ENCODE data around the gene NUDT8.

DNA sequence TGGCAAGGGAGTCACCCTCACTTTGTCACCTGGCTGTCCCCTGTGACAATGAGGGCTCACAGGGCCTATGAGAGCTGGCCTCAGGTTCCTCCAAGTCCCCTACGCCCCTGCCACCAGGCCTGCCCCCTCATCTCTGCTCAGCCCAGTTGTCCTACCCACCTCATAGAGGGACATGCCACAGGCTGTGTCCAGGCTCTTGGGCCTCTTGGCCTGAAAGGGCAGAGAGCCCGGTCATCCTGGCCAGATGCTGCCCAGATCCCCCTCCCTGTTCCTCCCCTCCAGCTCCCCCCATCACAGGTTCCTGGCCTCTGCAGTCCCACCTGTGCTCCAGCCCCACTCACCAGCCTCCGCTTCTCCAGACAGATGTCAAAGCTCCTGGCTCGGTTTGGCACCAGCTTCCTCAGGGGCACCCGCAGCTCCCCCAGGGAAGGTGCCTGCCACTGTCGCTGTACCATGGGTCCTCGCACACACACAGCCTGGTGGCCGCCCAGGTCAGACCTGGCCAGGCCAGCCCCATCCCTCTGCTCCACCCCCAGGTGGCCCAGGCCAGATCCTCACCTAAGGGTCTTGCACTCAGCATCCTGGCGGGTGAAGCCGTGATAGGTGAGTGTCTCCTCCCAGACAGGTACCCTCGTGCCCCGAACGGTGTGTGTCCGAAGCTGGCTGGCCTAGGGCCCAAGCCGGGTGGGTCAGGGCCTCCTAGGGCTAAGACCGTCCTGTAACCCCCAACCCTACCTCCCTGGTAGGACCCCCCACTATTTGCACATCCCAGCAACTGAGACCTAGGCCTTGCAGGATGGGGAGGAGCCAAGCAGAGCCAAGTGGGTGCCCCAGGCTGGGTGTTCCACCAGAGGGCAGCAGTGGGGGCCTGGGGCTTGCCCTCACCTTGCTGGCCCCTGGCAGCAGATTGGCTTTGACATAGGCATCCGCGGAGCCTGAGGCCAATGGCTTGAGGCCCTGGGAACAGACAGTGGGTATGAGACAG, 14.7 kb downstream of the NUDT8 start:
- TF ChIP-seq, protein P1, sequence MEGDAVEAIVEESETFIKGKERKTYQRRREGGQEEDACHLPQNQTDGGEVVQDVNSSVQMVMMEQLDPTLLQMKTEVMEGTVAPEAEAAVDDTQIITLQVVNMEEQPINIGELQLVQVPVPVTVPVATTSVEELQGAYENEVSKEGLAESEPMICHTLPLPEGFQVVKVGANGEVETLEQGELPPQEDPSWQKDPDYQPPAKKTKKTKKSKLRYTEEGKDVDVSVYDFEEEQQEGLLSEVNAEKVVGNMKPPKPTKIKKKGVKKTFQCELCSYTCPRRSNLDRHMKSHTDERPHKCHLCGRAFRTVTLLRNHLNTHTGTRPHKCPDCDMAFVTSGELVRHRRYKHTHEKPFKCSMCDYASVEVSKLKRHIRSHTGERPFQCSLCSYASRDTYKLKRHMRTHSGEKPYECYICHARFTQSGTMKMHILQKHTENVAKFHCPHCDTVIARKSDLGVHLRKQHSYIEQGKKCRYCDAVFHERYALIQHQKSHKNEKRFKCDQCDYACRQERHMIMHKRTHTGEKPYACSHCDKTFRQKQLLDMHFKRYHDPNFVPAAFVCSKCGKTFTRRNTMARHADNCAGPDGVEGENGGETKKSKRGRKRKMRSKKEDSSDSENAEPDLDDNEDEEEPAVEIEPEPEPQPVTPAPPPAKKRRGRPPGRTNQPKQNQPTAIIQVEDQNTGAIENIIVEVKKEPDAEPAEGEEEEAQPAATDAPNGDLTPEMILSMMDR (IDR thresholded peaks at IDR 0.05): no peak
- TF ChIP-seq POLR2A (IDR thresholded peaks at IDR 0.05): no peak
